NCI-H460 (cell line): Measurements from ENCODE around the gene TMC6. TPM values are rescaled to one million over a fixed set of nuclear protein-coding genes. Genes with fewer than 3 reads are reported as not detected.
A peak's percentile ranks its signal among the peaks of the same experiment; 100 is the strongest.
"Not testable (repeated sequence)": the region's sequence is repeated elsewhere in the genome, so short reads cannot be mapped to it uniquely, and the experiment has no call there.

Experiments used
- DNase-seq: peaks from one replicate; pipeline ENCODE4 v3.0.0-alpha.2; 2016; ENCODE audit warnings: low read depth; ENCODE audit errors: extremely low read depth
- total RNA-seq: library from RNA; depleted of rRNA; stranded (reverse); fragments of >200 nt; shearing (Covaris generic); gene quantifications from 2 replicates; pipeline ENCODE4 v1.2.3, GENCODE V29; 2014

TMC6 gene
- total RNA-seq, 1 experiment from 2014 or later, result 17.2 TPM

DNA sequence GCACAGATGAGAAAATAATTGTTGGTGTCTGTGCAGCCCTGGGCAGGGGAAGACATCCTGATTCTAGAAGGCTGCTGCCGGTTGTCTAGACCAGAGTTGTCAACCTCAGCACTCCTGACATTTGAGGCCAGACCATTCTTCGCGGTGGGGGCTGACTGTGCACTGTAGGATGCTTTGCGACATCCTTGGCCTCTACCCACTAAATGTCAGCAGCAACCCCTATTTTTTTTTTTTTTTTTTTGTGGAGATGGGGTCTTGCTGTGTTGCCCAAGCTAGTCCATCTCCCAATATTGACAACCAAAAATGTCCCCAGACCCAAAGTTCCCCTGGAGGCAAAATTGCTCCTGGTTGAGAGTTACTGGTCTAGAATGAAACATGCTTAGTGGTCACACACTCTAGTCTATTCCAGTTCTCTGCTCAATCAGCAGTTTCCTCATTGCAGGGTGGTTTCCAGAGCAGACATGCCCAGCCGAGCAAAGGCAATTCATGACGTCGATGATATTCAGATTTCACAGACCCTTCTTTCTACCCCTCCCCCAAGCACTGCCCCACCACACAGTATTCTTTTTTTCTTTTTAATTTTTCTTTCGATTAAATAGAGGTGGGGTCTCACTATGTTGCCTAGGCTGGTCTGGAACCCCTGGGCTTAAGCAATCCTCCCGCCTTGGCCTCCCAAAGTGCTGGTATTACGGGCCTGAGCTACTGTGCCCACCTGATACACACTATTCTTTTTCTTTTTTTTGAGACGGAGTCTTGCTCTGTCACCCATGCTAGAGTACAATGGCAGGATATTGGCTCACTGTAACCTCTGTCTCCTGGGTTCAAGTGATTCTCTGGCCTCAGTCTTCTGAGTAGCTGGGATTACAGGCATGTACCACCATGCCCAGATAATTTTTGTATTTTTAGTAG is 26.6 kb upstream of the TMC6 start:
- DNase-seq, result no peak

DNA sequence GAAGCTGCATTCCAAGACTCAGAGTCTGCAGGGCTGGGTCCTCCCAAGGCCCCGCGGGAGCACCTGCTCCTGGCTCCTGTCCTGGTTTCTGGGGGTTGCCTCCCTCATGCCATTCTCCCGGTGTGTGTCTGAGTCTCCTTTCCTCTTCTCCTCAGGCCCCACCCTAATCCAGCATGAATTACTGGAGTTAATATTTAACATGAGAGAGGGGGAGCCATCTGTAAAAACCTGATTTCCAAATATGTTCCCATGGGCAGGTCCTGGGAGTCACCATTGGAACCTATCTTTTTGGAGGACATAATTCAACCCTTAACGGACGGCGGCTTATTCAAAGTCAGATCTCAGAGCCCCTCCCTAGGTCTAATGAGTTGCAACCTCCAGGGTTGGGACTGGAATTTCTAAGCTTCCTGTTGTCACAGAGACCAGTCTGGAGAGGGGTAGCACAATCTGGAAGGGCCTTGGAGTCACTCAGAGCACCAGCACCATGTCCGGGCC is 23.0 kb upstream of the TMC6 start:
- no peak for DNase-seq

DNA sequence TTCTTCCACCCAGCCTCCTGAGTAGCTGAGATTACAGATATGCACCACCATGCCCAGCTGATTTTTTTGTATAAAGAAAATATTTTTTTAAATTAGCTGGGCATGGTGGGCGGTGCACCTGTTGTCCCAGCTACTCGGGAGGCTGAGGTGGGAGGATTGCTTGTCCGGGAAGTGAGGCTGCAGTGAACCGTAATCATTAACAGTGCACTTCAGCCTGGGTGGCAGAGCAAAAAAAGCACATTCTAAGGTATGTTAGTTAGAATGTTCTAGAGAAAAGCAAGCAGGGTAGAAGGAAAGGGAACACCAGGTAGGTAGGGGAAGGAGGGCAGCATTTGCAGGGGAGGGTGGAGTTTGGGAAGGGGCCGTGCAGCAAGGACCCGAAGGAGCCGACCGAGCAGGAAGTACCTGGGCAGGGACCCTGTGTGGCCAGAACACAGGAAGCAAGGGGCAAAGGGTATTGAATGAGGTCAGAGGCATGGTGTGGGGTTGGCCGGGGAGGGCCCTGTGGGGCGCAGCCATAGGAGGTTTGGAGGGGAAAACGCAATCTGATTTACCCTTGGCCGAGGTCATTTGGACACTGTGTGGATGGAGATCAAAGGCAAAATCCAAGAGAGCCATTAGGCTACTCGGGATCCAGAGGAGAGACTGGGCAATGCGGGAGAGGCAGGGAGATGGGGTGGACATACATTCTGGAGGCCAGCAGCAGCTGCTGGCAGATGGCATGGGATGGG is 19.9 kb upstream of the TMC6 start:
- DNase-seq, result no peak

GRCh38 chr17:78147315-78147998 is 18.9 kb upstream of the TMC6 start:
- DNase-seq, result no peak

DNA sequence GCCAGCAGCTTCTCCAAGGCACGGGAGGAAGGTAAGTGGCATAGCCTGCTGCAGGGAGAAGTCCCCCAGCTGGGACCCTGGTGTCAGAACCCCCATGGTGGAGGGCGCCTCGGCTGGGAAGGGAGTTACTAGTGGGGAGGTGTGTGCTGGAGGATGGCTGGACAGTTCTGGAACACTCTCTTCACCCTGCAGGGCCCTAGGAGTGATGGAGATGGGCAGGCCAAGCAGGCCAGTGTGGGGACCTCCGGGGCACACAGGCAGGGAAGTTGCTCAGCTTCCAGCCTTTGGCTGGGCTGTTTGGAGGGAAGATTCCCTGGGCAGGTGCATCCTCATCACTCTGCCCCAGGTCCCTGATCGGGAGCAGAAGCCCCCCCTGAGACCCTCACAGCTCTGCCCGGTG is 18.3 kb upstream of the TMC6 start:
- no peak for DNase-seq

- DNase-seq, result no peak
These were observed 17.9 kb upstream of the TMC6 start for GRCh38 chr17:78146471-78146869.

GRCh38 chr17:78144736-78145641 is 16.4 kb upstream of the TMC6 start:
- DNase-seq, result no peak

DNA sequence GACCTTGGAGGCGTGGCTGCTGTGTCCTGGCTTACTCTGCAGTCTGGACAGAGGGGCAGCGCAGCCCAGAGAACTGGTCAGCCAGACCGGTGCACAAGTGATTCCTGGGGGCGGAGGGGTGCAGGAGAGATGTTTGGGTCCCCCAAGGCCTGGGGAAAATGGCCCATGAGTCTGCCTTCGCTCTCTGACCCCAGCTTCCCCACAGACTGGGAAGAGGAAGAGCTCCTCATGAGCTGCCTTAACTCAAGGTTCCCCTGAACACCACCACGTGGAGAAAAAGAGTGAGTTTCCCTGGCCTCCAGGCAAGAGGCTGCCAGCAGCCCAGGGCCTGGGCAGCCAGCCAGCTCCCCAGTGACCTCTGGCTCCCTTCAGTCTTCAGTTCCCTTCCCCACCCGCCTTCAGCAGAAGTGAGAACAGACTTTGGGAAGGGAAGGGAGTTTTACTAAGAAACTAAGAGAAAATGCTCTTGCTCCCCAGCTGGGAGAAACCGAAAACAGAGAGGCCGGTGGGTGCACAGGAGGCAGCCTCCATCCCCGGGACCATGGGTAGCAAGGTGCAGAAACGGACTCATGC is 15.7 kb upstream of the TMC6 start:
- no peak for DNase-seq

GRCh38 chr17:78143214-78144146 is 14.9 kb upstream of the TMC6 start:
- no peak for DNase-seq

DNA sequence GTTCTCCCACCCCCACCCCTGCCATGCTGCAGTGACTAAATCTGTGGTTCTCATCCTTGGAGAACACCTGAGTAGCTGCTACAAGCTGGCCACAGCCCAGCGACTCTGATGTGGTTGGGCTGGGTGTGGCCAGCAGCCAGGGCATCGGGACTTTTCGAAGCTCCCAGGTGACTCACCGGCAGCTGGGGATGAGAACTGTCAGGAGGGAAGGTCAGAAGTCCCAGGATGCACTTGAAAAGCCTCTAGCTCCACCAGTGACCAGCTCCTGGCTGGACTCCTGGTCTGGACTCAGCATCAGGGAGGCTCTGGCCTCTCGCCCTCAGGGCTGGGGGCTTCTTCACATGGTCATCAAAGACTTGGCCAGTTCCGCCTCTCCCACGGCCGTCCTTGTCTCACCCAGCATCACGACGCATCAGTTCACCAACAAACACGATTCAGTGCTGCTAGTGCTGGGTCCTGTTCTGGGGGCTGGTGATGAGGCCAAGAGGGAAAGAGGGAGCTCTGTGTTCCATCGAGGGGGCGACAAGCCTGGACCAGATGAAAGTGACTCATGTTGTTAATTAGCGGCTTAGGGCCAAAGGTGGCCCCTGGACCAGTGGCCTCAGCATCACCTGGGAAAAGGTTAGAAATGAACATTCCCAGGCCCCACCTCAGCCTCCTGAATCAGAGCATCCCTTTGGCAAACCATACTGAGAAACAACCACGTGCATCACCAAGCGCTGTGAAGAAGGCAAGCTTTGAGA is 13.7 kb upstream of the TMC6 start:
- DNase-seq, result no peak

GRCh38 chr17:78141437-78142118 is 13.0 kb upstream of the TMC6 start:
- no peak for DNase-seq

DNA sequence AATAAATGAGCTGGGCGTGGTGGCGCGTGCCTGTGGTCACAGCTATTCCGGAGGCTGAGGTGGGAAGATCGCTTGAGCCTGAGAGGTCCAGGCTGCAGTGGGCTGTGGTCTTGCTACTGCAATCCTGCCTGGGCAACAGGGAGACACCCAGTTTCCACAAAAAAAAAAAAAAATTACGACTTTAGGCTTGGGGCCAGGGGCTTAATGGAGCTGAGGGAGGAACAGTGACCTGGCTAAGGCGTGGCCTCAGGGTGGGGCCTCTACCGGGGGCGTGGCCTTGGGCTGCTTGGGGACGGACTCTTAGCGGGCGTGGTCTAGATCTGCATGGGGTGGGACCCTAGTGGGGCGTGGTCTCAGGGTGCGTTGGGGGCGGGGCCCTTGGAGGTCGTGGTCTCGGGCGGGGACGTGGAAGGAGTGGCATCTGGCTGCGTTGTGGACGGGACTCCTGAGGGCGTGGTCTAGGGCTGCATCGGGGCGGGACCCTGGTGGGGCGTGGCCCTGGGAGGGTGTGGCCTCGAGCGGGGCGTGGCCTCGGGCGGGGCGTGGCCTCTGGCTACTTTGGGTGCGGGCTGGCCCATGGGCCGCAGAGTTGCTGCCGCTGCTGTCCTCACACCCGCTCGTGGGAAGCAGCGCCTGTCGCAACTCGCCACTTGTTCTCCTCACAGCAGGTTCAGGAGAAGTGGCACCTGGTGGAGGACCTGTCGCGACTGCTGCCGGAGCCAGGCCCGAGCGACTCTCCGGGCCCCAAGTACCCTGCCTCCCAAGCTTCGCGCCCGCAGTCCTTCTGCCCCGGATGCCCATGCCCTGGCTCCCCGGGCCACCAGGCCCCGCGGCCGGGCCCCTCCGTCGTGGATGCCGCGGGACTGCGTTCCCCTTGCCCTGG is 11.9 kb upstream of the TMC6 start:
- DNase-seq, result peak; percentile 99

- DNase-seq, result not testable (repeated sequence)
These were observed 11.3 kb upstream of the TMC6 start for GRCh38 chr17:78139861-78140168.

DNA sequence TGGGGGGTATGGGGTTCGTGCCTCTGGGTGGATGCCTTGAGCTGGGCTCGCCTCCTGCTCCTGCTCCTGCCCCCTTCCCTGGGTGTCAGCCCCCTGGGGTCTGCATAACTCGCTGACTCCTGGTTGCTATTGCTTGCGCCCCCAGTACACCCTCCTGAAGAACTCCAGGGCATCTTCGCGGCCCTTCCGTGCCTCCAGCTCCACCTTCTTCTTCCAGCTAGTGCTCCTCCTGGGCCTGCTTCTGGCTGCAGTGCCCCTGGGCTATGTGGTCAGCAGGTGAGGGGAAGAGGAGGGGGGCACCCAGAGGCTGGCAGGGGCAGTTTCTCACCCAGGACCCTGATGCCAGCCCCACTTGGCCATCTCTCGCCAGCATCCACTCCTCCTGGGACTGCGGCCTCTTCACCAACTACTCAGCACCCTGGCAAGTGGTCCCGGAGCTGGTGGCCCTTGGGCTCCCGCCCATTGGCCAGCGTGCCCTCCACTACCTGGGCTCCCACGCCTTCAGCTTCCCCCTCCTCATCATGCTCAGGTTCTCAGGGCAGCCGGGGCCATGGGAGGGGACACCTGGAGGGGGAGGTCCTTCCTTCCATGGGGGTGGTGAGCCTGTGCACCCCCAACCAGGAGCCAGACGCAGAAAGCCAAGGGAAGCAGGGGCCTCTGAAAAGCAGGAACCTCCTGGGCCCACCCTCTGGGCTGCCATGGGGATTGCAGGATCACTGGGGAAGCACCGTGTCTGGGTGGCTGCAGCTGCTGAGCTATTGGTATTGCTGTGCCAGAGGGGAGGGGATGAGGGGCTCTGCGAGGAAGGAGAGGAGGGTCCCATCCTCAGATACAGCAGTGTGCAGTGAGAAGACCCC is 9.9 kb upstream of the TMC6 start:
- DNase-seq, result no peak

DNA sequence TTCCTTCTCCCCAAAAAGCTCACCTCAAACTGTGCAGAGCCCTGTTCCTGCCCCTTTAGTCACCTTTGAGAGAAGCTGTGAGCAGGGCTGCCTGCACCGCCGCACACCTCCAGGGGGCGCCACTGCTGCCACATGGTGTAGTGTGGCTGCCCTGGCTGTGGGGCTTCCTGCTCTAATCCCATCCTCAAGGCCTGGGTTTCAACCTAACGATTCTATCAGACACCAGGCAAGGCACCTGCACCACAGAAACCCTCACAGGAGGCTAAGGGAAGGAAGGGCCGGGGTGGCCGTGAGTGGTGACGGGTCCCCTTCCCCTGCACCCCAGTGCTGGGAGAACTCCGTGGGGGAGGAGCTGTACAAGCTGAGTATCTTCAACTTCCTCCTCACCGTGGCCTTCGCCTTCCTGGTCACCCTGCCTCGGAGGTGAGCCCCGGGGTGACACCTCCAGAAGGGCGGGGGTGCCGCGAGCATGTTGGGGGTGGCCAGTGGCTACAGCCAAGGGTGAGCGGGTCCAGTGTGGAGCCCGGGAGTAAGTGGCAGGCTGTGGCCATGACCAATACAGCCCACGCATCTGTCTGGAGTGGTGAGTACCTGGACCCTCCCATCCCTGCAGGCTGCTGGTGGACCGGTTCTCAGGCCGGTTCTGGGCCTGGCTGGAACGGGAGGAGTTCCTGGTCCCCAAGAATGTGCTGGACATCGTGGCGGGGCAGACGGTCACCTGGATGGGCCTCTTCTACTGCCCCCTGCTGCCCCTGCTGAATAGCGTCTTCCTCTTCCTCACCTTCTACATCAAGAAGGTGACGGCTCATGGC is 9.0 kb upstream of the TMC6 start:
- DNase-seq, result no peak
